D721Med (cell line): ENCODE measurements around the gene R3HCC1L.
A peak's percentile ranks its signal among the peaks of the same experiment; 100 is the strongest.

Source experiments
- DNase-seq: peaks from one replicate; pipeline ENCODE4 v3.0.0; 2011; ENCODE audit warnings: low spot score; ENCODE audit not compliant: insufficient read length
- FAIRE-seq: peaks from 2 replicates; lab custom pipeline; 2011; peaks lifted over from hg19 to GRCh38; lab: Jason Lieb, UNC
- CTCF ChIP-seq: IDR thresholded peaks from 2 replicates; pipeline ENCODE4 v1.5.1; 2012; ENCODE audit warnings: mild to moderate bottlenecking, control low read depth; ENCODE audit not compliant: insufficient read depth; ENCODE audit errors: missing control alignments

R3HCC1L gene

GRCh38 chr10:98106531-98106930 lies 27.9 kb upstream of the R3HCC1L start:
- DNase-seq: no peak
- no peak for FAIRE-seq
- no peak for TF ChIP-seq CTCF

DNA sequence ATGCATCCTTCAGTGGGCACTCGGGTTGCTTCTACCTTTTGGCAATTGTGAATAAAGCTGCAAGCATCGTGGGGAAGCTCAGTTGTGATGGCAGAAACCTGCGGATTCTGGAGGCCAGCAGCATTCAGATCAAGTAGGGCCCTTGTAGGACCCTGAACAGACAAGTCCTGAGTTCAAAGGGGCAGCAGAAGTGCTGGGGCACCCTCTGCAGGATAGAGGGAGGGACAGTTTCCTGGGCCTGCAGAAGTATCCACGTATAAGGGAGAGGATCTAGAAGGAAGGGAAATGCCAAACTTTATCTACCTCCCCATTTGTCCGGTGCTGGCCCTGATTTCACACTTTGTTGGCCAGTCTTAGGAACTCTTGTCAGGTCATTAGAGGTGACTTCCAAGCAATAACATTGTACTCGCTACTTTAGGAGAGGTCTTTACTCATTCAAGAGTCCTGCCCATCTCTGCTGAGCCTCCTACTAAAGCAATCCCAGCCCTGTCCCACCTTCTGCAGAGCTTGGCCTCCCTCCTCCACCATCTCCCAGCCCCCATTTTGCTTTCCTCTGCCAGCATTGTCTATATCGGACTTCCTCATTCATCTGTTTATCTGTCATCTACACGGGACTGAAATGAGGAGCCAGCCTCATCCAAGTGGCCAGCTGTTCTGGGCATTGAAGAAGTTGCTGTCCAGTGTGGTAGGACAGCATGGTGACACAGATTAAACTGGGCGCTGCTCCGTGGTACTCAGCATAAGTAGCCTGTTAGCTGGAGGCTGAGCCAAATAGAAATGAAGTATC lies 26.6 kb upstream of the R3HCC1L start:
- DNase-seq (no peak), FAIRE-seq (no peak)
- peak; percentile 34 for TF ChIP-seq CTCF

DNA sequence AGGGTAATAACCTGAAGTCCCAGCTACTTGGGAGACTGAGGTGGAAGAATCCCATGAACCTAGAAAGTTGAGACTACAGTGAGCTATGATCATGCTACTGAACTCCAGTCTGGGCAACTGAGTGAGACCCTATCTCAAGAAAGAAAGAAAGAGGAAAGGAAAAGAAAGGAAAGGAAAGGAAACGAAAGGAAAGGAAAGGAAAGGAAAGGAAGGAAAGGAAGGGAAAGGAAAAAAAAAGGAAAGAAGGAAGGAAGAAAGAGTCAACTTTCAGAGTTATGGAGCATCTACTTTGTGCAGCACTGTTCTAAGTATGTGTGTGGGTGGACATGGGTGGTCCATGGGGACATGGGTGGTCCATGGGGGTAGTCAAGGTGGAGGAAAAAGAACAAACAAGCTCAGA lies 24.1 kb upstream of the R3HCC1L start:
- TF ChIP-seq CTCF: no peak
- no peak for FAIRE-seq

DNA sequence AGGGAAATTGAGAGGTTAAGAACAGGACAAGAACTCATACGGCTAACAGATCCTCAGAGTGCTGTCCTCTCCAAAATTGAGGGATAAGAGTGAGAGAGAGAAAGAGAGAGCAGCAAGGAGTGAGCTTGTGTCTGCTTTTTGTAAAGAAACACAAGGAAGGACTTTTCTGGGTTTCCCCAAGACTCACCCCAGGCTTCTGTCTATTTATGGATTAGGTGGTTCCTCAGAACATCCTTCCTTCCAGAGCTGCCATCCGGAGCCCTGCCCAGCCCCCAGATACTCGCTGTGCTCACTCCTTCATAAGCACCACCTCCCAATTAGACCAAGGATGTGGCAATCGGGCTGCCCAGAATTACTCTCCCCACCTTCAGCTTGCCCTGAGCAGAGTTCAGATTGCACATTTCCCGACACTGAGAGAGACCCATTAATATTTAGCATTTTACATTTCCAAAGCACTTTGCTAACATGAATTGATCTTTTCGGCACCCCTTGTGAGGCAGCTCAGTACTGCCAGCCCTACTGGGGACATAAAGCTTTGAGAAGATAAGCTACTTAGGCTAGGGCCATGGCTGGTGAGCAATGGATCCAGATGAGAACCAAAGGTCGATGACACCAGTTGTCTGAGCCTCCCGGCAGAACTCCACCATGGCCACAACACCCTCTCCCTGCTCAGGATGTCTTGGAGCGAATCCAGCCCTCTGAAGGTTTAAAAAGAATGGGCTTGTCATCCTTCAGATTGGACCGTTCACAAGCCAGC lies 19.2 kb upstream of the R3HCC1L start:
- FAIRE-seq: no peak
- DNase-seq: no peak
- TF ChIP-seq CTCF: no peak

More for the DNA sequence above, 24.1 kb upstream of the R3HCC1L start:
- DNase-seq: no peak

DNA sequence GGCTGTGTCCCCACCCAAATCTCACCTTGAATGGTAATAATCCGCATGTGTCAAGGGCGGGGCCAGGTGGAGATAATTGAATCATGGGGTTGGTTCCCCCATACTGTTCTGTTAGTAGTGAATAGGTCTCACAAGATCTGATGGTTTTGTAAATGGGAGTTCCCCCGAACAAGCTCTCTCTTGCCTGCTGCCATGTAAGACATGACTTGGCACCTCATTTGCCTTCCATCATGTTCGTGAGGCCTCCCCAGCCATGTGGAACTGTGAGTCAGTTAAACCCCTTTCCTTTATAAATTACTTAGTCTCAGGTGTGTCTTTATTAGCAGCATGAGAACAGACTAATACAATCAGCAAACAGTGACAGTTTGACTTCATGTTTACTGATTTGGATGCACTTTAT lies 14.6 kb upstream of the R3HCC1L start:
- DNase-seq: no peak
- no peak for TF ChIP-seq CTCF
- FAIRE-seq: no peak

- no peak for FAIRE-seq
- TF ChIP-seq CTCF: no peak
- DNase-seq: no peak
These were observed 8.4 kb upstream of the R3HCC1L start for GRCh38 chr10:98125940-98126631.

DNA sequence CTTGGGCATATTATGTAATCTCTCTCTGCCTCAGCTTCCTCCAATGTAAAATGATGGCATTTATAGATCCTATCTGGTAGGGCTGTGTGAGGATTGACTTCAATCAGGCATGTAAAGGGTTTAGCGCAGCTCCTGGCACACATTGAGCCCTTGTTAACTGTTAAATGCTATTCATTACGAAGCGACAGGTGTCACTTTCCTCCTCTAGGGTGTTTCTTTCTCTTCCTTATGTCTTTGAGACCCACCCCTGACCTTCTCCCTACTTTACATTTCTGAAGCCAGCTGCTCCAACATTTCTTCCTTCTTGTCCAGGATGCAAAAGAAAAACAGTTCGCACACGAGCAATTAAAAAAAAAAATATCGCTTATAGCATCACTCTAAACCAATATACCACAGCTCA lies 5.7 kb upstream of the R3HCC1L start:
- DNase-seq (no peak), FAIRE-seq (no peak)
- TF ChIP-seq CTCF: no peak
